Measurements from ENCODE around the gene STAB2. TPM values are rescaled to one million over a fixed set of nuclear protein-coding genes. Genes with fewer than 3 reads are reported as not detected.

Gene STAB2
- total and polyA plus RNA-seq, 2 of the 4 experiments (the other 2 are of a cell fraction): not detected

DNA sequence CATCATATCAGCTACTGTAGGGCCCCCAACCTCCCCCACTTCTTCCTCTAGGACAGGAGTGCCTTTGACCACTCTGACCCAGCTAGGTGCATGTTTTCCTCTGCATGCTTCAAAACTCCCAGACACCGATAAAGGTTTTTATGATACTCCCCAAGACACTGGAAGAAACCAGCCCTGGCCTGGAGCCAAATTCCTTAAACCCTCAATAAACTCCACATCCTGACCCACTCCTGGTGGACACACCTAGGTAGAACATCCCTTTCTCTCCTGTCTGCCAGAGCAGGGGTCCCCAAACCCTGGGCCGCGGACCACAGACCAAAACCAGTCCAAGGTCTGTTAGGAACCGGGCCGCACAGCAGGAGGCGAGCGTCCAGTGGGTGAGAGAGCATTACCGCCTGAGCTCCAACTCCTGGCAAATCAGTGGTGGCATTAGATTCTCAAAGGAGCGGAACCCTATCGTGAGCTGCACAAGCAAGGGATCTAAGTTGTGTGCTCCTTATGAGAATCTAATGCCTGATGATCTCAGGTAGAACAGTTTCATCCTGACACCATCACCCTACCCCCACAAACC, 204.4 kb downstream of the STAB2 start:
- Histone ChIP-seq H2AK5ac (ENCODE audit: low read depth, low read length) (no peak overlapping the region), H2BK5ac (ENCODE audit: low read depth, low read length, poor library complexity, severe bottlenecking) (no peak overlapping the region), H4K91ac (ENCODE audit: insufficient read depth, low read depth, low read length) (no peak overlapping the region), H4K8ac (ENCODE audit: low read depth in 2 of 2, low read length in 2 of 2) (no peak overlapping the region), H2AK9ac (replicated peaks; ENCODE audit: low read depth, low read length, poor library complexity) (no peak overlapping the region), H2AFZ (replicated peaks; ENCODE audit: low read length, poor library complexity) (no peak overlapping the region), H3K4me2 (ENCODE audit: low read depth, low read length) (no peak overlapping the region), H3K9me1 (ENCODE audit: insufficient read depth, low read length) (peaks cover 5% of the 10 kb centered on the region; the same call in 1 of the 2 replicates), H3K27ac (ENCODE audit: insufficient read depth, low read length) (no peak overlapping the region), H3K9me3 (ENCODE audit: control insufficient read depth, insufficient read depth, low read length) (no peaks in the 10 kb centered on the region), H3K56ac (ENCODE audit: extremely low read depth, insufficient read depth, low read length) (no peak overlapping the region), H3K4me3 (ENCODE audit: insufficient read depth, low read depth, low read length) (no peak overlapping the region), H4K5ac (ENCODE audit: low read depth, low read length) (no peak overlapping the region), H3K9ac (ENCODE audit: low read depth, low read length) (no peak overlapping the region), H3K79me1 (ENCODE audit: low read depth in 1 of 2, low read length in 2 of 2) (no peaks in the 10 kb centered on the region; a peak in 1 of 4 replicates), H2BK20ac (ENCODE audit: low read depth, low read length) (no peak overlapping the region), H4K20me1 (ENCODE audit: insufficient read depth, low read length) (no peaks in the 10 kb centered on the region), H2BK15ac (ENCODE audit: low read depth, low read length) (no peak overlapping the region), H3K27me3 (ENCODE audit: control insufficient read depth, insufficient read depth, low read length) (no peaks in the 10 kb centered on the region), H3K4me1 (ENCODE audit: control insufficient read depth, insufficient read depth, low read length) (no peaks in the 10 kb centered on the region), H3K23ac (ENCODE audit: low read depth, low read length) (no peak overlapping the region), H3K36me3 (ENCODE audit: control insufficient read depth, insufficient read depth, low read length) (peaks cover 14% of the 10 kb centered on the region), H2BK120ac (ENCODE audit: low read depth, low read length) (no peak overlapping the region), H3K18ac (ENCODE audit: low read depth, low read length) (no peak overlapping the region), H3K4ac (ENCODE audit: low read depth, low read length) (no peak overlapping the region), H3K14ac (replicated peaks; ENCODE audit: low read depth, low read length) (no peak overlapping the region)
- ATAC-seq (ENCODE audit: low read depth) (no peak), DNase-seq (no peak)
- TF ChIP-seq USF2 (IDR thresholded peaks at IDR 0.05; ENCODE audit: low read depth, low read length) (no peak), CHD1 (IDR thresholded peaks at IDR 0.05; ENCODE audit: low read depth, low read length) (no peak), CTCF (conservative IDR thresholded peaks at IDR 0.05; ENCODE audit: low read depth, low read length) (no peak), NFE2L2 (IDR thresholded peaks at IDR 0.05; ENCODE audit: low read depth, low read length) (no peak), RFX5 (IDR thresholded peaks at IDR 0.05; ENCODE audit: low read depth, low read length) (no peak), FOS (IDR thresholded peaks at IDR 0.05; ENCODE audit: low read depth, low read length) (no peak), MXI1 (IDR thresholded peaks at IDR 0.05; ENCODE audit: borderline replicate concordance, low read depth, low read length) (no peak), SMC3 (IDR thresholded peaks at IDR 0.05; ENCODE audit: low read depth, low read length) (no peak), CEBPB (IDR thresholded peaks at IDR 0.05; ENCODE audit: low read depth, low read length) (no peak), BHLHE40 (IDR thresholded peaks at IDR 0.05; ENCODE audit: low read depth, low read length) (no peak), RCOR1 (IDR thresholded peaks at IDR 0.05; ENCODE audit: insufficient replicate concordance, low read length) (no peak), POLR2A (IDR thresholded peaks at IDR 0.05; ENCODE audit: low read depth, low read length) (no peak)
- ChIA-PET CTCF (no interaction called here), POLR2A (ENCODE audit: unreplicated experiment) (no interaction called here)
- intact Hi-C loops (cut with micrococcal nuclease): no loop called here
- 90% methylated on average over 6 of the region's 10 CpGs; no CpG with 5 or more reads in 1 of the 2 experiments for WGBS, 2 experiments (ENCODE audit: extremely low coverage in 2 of 2, insufficient read length in 1 of 2)
- in situ Hi-C loops (cut with MboI; ENCODE audit: low sequenced_read_pairs): no loop called here
- dilution Hi-C loops (cut with HindIII; ENCODE audit: low sequenced_read_pairs, unreplicated experiment): no loop called here
- no TSS peak for BruUV-seq (replicated peaks)
